ENCODE data around the gene SCRN1.

GRCh38 chr7:29885626-29886025 lies 104.0 kb downstream of the SCRN1 start:
- TF ChIP-seq, protein P1, sequence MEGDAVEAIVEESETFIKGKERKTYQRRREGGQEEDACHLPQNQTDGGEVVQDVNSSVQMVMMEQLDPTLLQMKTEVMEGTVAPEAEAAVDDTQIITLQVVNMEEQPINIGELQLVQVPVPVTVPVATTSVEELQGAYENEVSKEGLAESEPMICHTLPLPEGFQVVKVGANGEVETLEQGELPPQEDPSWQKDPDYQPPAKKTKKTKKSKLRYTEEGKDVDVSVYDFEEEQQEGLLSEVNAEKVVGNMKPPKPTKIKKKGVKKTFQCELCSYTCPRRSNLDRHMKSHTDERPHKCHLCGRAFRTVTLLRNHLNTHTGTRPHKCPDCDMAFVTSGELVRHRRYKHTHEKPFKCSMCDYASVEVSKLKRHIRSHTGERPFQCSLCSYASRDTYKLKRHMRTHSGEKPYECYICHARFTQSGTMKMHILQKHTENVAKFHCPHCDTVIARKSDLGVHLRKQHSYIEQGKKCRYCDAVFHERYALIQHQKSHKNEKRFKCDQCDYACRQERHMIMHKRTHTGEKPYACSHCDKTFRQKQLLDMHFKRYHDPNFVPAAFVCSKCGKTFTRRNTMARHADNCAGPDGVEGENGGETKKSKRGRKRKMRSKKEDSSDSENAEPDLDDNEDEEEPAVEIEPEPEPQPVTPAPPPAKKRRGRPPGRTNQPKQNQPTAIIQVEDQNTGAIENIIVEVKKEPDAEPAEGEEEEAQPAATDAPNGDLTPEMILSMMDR (conservative IDR thresholded peaks at IDR 0.05; ENCODE audit: low read depth in 2 of 2), result no peak
- TF ChIP-seq REST (IDR thresholded peaks at IDR 0.05; ENCODE audit: unreplicated experiment), result no peak
- no peak for TF ChIP-seq EZH2phosphoT487 (IDR thresholded peaks at IDR 0.05; ENCODE audit: unreplicated experiment)
- no peak for TF ChIP-seq EZH2 (IDR thresholded peaks at IDR 0.05; ENCODE audit: low read depth, unreplicated experiment)
- no peak for TF ChIP-seq POLR2AphosphoS5 (IDR thresholded peaks at IDR 0.05; ENCODE audit: low read depth)
- no peak for TF ChIP-seq ZNF114 (CRISPR knock-in tag; IDR thresholded peaks at IDR 0.05)
- TF ChIP-seq JUNB (IDR thresholded peaks at IDR 0.05; ENCODE audit: unreplicated experiment), result no peak
- no peak for TF ChIP-seq CREB1 (CRISPR knock-in tag; IDR thresholded peaks at IDR 0.05; ENCODE audit: low read depth)
- no peak for TF ChIP-seq STAT1 (IDR thresholded peaks at IDR 0.05; ENCODE audit: unreplicated experiment)
- TF ChIP-seq, protein P2, sequence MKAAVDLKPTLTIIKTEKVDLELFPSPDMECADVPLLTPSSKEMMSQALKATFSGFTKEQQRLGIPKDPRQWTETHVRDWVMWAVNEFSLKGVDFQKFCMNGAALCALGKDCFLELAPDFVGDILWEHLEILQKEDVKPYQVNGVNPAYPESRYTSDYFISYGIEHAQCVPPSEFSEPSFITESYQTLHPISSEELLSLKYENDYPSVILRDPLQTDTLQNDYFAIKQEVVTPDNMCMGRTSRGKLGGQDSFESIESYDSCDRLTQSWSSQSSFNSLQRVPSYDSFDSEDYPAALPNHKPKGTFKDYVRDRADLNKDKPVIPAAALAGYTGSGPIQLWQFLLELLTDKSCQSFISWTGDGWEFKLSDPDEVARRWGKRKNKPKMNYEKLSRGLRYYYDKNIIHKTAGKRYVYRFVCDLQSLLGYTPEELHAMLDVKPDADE (IDR thresholded peaks at IDR 0.05), result no peak
- TF ChIP-seq ZNF331 (CRISPR knock-in tag; IDR thresholded peaks at IDR 0.05; ENCODE audit: low read depth), result no peak
- no peak for TF ChIP-seq NANOG (IDR thresholded peaks at IDR 0.05; ENCODE audit: borderline replicate concordance)

Data from GM23338 (cell line).